Subcutaneous abdominal adipose tissue (tissue), 5 donors: ENCODE results near the gene QSOX1.
"Not testable (repeated sequence)": the region's sequence is repeated elsewhere in the genome, so short reads cannot be mapped to it uniquely, and the experiment has no call there.

Experiments used
- H3K27ac ChIP-seq: one replicate; pipeline ENCODE4 v1.7.0; 2013; ENCODE audit warnings: low read depth, mild to moderate bottlenecking, inconsistent platforms, low read length, moderate library complexity
- H3K27me3 ChIP-seq, 5 donors: one replicate each; pipeline ENCODE4 v1.7.0; 2013; ENCODE audit warnings: low read length in 5 of 5, inconsistent platforms in 1 of 5; ENCODE audit not compliant: control insufficient read depth in 5 of 5, insufficient read depth in 4 of 5
- H3K36me3 ChIP-seq, 5 donors: one replicate each; pipeline ENCODE4 v1.7.0; 2013; ENCODE audit warnings: low read length in 5 of 5; ENCODE audit not compliant: control insufficient read depth in 5 of 5, insufficient read depth in 5 of 5
- H3K4me1 ChIP-seq, 5 donors: one replicate each; pipeline ENCODE4 v1.7.0; 2013; ENCODE audit warnings: low read length in 5 of 5, mild to moderate bottlenecking in 3 of 5, moderate library complexity in 1 of 5; ENCODE audit not compliant: control insufficient read depth in 5 of 5, insufficient read depth in 5 of 5
- H3K4me3 ChIP-seq, 5 donors: one replicate each; pipeline ENCODE4 v1.7.0; 2013; ENCODE audit warnings: low read length in 5 of 5, low read depth in 1 of 5
- H3K9ac ChIP-seq, 5 donors: one replicate each; pipeline ENCODE4 v1.7.0; 2013; ENCODE audit warnings: low read length in 5 of 5, mild to moderate bottlenecking in 4 of 5, moderate library complexity in 3 of 5
- H3K9me3 ChIP-seq, 5 donors: one replicate each; pipeline ENCODE4 v1.7.0; 2013; ENCODE audit warnings: low read length in 5 of 5; ENCODE audit not compliant: control insufficient read depth in 5 of 5
- donor health status: healthy.
- donor health status: healthy.
- donor health status: healthy.
- donor health status: healthy.
- donor health status: healthy.

QSOX1 gene

DNA sequence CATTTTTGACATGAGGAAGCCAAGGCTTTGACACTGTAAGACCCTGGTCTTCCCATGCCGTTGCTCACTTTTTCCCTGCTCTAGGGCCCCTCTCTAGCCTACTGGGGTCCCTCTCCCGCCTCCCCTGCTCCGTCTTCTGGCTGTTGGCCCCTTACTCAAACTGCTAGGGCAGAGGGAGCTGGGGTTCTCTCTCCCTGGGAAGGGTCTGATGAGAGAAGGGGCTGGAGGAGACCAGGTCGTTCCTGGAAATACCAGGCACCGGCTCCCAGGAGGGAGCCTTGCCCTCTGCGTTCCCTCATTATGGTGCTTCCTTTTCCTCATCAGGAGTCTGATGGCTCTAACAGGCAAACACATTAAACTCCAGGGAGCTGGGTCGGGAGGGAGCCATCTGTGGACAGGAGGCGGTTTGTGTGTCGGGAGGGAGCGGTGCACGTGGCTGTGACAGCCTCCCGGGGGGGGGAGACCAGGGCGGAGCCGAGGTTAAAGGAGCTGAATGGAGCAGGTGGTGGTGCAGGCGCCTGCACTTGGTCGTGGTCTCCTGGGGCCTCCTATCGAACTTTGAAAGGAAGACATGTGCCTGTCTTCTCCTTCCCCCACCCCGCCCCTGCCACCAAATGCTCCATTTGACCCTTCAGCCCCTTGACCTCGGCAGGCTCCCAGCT lies 40.0 kb downstream of the QSOX1 start:
- H3K4me1 ChIP-seq = no peaks in the 10 kb centered on the region
- no peak overlapping the region for H3K4me3 ChIP-seq
- H3K27me3 ChIP-seq = no peaks in the 10 kb centered on the region
- no peak overlapping the region for H3K27ac ChIP-seq
- peaks cover 1 to 71% (median 52%) of the 10 kb centered on the region in 5 donors for H3K36me3 ChIP-seq
- H3K9ac ChIP-seq = no peak overlapping the region
- H3K9me3 ChIP-seq = no peaks in the 10 kb centered on the region

DNA sequence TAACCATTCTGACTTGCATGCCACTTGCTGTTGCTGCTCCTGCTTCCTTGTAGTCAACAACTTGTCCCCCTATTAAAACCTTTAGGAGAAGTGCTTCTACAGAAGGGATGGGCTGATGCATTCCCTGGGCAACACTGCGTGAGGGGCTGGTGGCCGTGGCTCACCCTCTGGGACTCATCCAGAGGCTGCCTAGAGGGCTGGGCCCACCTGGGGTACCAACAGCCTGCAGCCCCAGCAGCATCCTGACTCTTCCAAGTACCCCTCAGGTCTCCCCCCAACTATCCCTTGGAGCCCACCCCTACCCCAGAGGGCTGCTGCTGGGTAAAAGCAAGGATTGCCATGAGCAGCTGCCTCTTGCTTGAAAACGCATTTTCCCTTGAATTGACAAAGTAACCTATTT lies 40.7 kb downstream of the QSOX1 start:
- Histone ChIP-seq H3K9me3 (no peaks in the 10 kb centered on the region), H3K4me3 (no peak overlapping the region), H3K36me3 (peaks cover 0 to 64% (median 46%) of the 10 kb centered on the region in 5 donors), H3K27me3 (no peaks in the 10 kb centered on the region), H3K4me1 (no peaks in the 10 kb centered on the region), H3K27ac (no peak overlapping the region), H3K9ac (no peak overlapping the region)

DNA sequence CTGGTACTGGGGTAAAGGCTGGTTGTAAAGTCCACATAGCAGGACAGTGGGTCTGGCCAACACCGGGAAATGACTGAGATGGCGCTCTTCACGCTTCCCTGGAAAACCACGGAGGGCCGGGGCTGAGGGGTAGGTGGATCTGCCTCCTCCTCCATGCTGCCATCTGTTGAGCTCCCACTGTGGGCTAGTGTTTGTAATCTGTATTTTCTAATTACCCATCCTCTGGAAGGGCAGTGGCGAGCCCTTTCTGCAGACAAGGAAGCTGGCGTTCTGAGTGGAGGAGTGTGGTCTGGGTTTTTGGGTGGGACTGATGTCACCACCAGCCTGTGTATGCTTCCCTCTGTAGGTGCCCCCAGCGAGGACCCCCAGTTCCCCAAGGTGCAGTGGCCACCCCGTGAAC lies 41.2 kb downstream of the QSOX1 start:
- Histone ChIP-seq H3K36me3 (peaks cover 0 to 59% (median 41%) of the 10 kb centered on the region in 5 donors), H3K4me1 (no peaks in the 10 kb centered on the region), H3K4me3 (no peak overlapping the region), H3K9ac (no peak overlapping the region), H3K27ac (no peak overlapping the region), H3K27me3 (no peaks in the 10 kb centered on the region), H3K9me3 (no peaks in the 10 kb centered on the region)

DNA sequence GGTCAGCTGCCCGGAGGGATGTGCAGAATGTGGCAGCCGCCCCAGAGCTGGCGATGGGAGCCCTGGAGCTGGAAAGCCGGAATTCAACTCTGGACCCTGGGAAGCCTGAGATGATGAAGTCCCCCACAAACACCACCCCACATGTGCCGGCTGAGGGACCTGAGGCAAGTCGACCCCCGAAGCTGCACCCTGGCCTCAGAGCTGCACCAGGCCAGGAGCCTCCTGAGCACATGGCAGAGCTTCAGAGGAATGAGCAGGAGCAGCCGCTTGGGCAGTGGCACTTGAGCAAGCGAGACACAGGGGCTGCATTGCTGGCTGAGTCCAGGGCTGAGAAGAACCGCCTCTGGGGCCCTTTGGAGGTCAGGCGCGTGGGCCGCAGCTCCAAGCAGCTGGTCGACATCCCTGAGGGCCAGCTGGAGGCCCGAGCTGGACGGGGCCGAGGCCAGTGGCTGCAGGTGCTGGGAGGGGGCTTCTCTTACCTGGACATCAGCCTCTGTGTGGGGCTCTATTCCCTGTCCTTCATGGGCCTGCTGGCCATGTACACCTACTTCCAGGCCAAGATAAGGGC lies 41.9 kb downstream of the QSOX1 start:
- no peak overlapping the region for H3K9ac ChIP-seq
- H3K9me3 ChIP-seq = no peaks in the 10 kb centered on the region
- peaks cover 0 to 53% (median 35%) of the 10 kb centered on the region in 5 donors for H3K36me3 ChIP-seq
- H3K27ac ChIP-seq = no peak overlapping the region
- no peaks in the 10 kb centered on the region for H3K4me1 ChIP-seq
- H3K27me3 ChIP-seq = no peaks in the 10 kb centered on the region
- no peak overlapping the region for H3K4me3 ChIP-seq

DNA sequence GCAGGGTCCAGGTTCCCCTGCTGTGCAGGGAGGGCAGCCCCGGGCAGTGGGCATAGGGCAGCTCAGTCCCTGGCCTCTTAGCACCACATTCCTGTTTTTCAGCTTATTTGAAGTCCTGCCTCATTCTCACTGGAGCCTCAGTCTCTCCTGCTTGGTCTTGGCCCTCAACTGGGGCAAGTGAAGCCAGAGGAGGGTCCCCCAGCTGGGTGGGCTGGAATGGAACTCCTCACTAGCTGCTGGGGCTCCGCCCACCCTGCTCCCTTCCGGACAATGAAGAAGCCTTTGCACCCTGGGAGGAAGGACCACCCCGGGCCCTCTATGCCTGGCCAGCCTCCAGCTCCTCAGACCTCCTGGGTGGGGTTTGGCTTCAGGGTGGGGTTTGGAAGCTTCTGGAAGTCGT lies 42.6 kb downstream of the QSOX1 start:
- no peaks in the 10 kb centered on the region for H3K9me3 ChIP-seq
- no peaks in the 10 kb centered on the region for H3K27me3 ChIP-seq
- no peak overlapping the region for H3K9ac ChIP-seq
- no peak overlapping the region for H3K27ac ChIP-seq
- peaks cover 0 to 46% (median 33%) of the 10 kb centered on the region in 5 donors for H3K36me3 ChIP-seq
- no peaks in the 10 kb centered on the region for H3K4me1 ChIP-seq
- no peak overlapping the region for H3K4me3 ChIP-seq

DNA sequence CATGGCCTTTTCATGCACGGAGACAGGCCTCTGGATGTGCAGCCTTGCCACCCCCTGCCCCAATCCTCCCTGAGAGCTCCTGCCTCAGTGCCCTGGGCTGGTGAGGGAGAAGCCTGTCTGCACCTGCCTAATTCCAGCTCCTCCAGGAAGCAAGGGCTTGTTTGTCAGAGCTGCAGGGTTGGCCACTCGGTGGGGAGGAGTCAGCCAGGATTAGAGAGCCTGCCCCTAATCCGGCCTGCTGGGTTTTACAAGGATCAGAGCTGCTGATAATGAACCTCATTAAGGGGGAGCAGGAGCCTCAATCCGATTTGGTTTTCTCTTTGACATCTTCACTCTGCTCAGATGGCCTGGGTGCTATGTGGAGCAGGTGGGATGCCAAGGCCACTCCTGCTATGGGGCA lies 43.5 kb downstream of the QSOX1 start:
- Histone ChIP-seq H3K36me3 (peaks cover 0 to 42% (median 33%) of the 10 kb centered on the region in 5 donors), H3K27me3 (no peaks in the 10 kb centered on the region), H3K9me3 (no peaks in the 10 kb centered on the region), H3K27ac (no peak overlapping the region), H3K9ac (no peak overlapping the region), H3K4me1 (no peaks in the 10 kb centered on the region), H3K4me3 (no peak overlapping the region)

DNA sequence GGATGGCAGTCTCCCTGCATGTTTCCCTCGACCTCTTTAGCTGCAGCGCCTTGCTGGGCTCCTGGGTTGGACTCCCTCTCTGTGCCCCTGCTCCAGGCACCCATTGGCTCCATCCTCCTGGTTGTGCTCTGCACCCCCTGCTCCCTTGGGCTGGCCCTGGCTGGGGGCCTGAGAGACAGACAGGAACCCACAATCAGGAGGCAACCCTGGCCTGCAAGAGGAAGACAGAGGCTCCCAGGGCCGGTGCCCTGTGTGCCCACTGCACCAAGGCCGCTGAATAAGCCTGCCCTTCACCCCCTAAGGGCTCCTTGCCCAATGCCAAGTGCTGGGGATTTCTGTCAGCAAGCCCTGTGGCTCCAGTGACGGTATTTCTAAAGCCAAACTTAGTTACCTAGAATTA lies 43.9 kb downstream of the QSOX1 start:
- Histone ChIP-seq H3K27ac (no peak overlapping the region), H3K27me3 (no peaks in the 10 kb centered on the region), H3K4me3 (no peak overlapping the region), H3K9me3 (no peaks in the 10 kb centered on the region), H3K9ac (no peak overlapping the region), H3K36me3 (peaks cover 0 to 41% (median 32%) of the 10 kb centered on the region in 5 donors), H3K4me1 (no peaks in the 10 kb centered on the region)

DNA sequence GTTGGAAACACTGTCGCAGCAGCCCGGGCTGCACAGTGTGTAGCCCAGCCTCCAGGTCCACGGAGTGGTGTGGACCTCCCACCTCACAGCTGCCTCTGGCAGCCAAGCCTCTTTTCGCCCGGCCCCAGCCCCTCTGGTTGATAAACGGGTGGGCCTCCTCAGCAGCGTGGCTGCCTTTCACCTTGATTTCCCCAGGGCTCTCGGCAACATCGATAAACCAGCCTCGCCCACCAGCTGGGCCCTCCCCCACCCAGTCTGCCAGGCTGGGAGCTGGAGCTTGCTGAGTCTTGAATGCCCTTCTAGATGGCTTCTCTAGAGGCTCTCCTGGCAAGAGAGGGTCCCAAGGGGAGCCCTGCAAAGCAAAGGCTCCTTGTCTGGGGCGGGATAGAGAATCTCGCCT lies 44.3 kb downstream of the QSOX1 start:
- Histone ChIP-seq H3K27ac (no peak overlapping the region), H3K27me3 (no peaks in the 10 kb centered on the region), H3K4me3 (no peak overlapping the region), H3K4me1 (no peaks in the 10 kb centered on the region), H3K9me3 (no peaks in the 10 kb centered on the region), H3K36me3 (peaks cover 0 to 37% (median 28%) of the 10 kb centered on the region in 5 donors), H3K9ac (no peak overlapping the region)

DNA sequence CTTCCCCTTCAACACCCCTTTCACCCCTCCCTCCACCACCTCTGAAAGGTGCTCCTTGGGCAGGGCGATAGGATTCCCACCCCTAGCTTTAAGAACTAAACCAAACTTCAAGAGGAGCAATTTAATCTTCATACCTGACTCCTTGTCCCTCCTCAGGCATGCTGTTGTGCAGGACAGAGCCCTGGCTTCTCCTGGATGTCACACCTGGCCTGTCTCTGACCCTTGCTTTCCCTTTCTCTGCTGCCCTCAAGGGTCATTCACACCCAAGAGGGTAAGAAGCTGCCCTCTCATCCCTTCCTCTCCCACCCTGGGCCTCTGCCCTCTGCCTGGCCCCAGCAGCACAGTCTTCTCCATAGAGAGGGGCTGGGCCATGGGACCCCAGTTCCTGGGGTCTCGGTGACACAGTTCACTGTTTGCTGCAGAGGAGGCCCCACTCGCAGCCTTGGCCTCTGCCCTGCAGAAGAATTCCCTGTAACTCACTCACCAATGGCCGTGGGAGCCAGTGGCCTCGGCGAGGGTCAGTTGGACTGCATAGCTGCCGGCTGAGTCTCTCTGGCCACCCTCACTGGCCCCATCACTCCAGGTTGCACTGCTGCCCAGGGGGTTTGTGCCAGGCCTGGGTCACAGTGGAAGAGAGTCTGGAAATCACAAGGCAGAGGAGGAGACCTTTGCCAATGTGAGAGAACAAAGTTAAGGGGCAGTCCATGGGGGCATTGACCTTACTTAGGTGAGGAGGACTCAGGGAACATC lies 47.0 kb downstream of the QSOX1 start:
- H3K27ac ChIP-seq = no peak overlapping the region
- no peaks in the 10 kb centered on the region for H3K27me3 ChIP-seq
- no peaks in the 10 kb centered on the region for H3K4me1 ChIP-seq
- H3K9ac ChIP-seq = no peak overlapping the region
- H3K9me3 ChIP-seq = no peaks in the 10 kb centered on the region
- H3K36me3 ChIP-seq = peaks cover 0 to 15% (median 11%) of the 10 kb centered on the region in 5 donors
- no peak overlapping the region for H3K4me3 ChIP-seq

DNA sequence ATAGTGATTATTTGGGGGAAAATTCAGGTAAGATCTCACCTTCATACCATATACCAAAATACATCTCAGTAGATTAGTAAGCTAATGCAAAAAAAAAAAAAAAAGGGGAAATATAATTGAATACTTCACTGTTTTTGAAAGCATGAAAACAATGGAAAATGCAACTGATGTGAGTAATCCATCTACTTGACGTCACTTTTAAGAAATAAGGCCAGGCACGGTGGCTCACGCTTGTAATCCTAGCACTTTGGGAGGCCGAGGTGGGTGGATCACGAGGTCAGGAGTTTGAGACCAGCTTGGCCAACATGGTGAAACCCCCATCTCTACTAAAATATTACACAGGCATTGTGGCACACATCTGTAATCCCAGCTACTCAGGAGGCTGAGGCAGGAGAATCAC lies 47.9 kb downstream of the QSOX1 start:
- H3K27ac ChIP-seq, H3K36me3 ChIP-seq, H3K27me3 ChIP-seq, H3K4me3 ChIP-seq, H3K9me3 ChIP-seq, H3K4me1 ChIP-seq, H3K9ac ChIP-seq: not testable (repeated sequence)
